Transverse colon (tissue), 4 donors: Measurements from ENCODE around the gene PHAX. TPM values are rescaled to one million over a fixed set of nuclear protein-coding genes. Genes with fewer than 3 reads are reported as not detected.

Source experiments
- DNase-seq: peaks from one replicate; pipeline ENCODE4 v3.0.0-alpha.2; 2019
- H3K27ac ChIP-seq, 4 donors: fragments of 200-600 bp; sonication (generic); 2 replicates each; pipeline ENCODE4 v1.5.1; 2016 to 2018; ENCODE audit warnings: inconsistent platforms in 4 of 4
- H3K27me3 ChIP-seq: fragments of 200-600 bp; sonication (generic); 2 replicates; pipeline ENCODE4 v1.5.1; 2017; ENCODE audit warnings: inconsistent platforms
- H3K36me3 ChIP-seq, 4 donors: fragments of 200-600 bp; sonication (generic); 2 replicates each; pipeline ENCODE4 v1.5.1; 2017 to 2019; ENCODE audit warnings: inconsistent platforms in 4 of 4
- H3K4me1 ChIP-seq, 4 donors: fragments of 200-600 bp; sonication (generic); 2 replicates each; pipeline ENCODE4 v1.5.1; 2017 to 2020; ENCODE audit warnings: inconsistent platforms in 4 of 4
- H3K4me3 ChIP-seq, 4 donors: fragments of 200-600 bp; sonication (generic); 1 replicate in 1 of 4; 2 replicates in 3 of 4; pipeline versions ENCODE4 v1.5.1 to v1.6.1; 2017 to 2019; ENCODE audit warnings: inconsistent platforms in 4 of 4
- H3K9me3 ChIP-seq, 2 donors: fragments of 200-600 bp; sonication (generic); 2 replicates each; pipeline ENCODE4 v1.5.1; 2017 to 2019; ENCODE audit warnings: inconsistent platforms in 2 of 2
- EP300 ChIP-seq: sonication (generic); formaldehyde crosslinking; IDR thresholded peaks from one replicate; pipeline ENCODE4 v1.6.1; 2017; ENCODE audit warnings: antibody characterized with exemption, low read depth
- POLR2A ChIP-seq: fragments of 450-650 bp; IDR thresholded peaks from one replicate; pipeline ENCODE4 v1.6.1; 2016; ENCODE audit warnings: antibody characterized with exemption, mild to moderate bottlenecking, moderate library complexity
- POLR2AphosphoS5 ChIP-seq, 3 donors: sonication (generic); formaldehyde crosslinking; IDR thresholded peaks; one replicate each; pipeline ENCODE4 v1.6.1; 2016; ENCODE audit warnings: antibody characterized with exemption in 3 of 3
- WGBS, 2 donors: methylation state at CpG; one replicate each; pipeline ENCODE4 v1.1.5; 2018; ENCODE audit warnings: low coverage in 1 of 2; 5-methylcytosine and 5-hydroxymethylcytosine counted together
- in situ Hi-C, 4 donors: fragments of 200-750 bp; cut with MboI; loops; one replicate each; pipeline versions ENCODE4 v1.15.0 to v1.15.1; 2017; ENCODE audit warnings: low sequenced_read_pairs in 3 of 4, low pct_ligation_motif_present in 1 of 4, low pct_unique_long_range_greater_than_20kb in 1 of 4
- intact Hi-C: fragments of 100-400 bp; cut with DNase I; formaldehyde crosslinking; loops from one replicate; pipeline ENCODE4 v1.15.1; 2023; ENCODE audit warnings: low total_unique reads
- total RNA-seq, 4 donors: library from RNA; depleted of rRNA; stranded (reverse); fragments of >200 nt; gene quantifications; one replicate each; pipeline ENCODE4 v1.1.0, GENCODE V29; 2016
- TF ChIP-seq, protein P1 (sequence below), 5 experiments: fragments of 200-600 bp in 3 of 5; fragments of 450-650 bp in 2 of 5; sonication (generic) in 3 of 5; IDR thresholded peaks; 1 replicate in 2 of 5; 2 replicates in 3 of 5; pipeline ENCODE4 v1.5.1; 2016 to 2017; ENCODE audit warnings: antibody characterized with exemption in 5 of 5, inconsistent platforms in 3 of 5, mild to moderate bottlenecking in 2 of 5, moderate library complexity in 1 of 5

The PHAX gene
- total RNA-seq, 4 donors from 2014 or later = 6.7 to 55.3 (median 49.2) TPM

DNA sequence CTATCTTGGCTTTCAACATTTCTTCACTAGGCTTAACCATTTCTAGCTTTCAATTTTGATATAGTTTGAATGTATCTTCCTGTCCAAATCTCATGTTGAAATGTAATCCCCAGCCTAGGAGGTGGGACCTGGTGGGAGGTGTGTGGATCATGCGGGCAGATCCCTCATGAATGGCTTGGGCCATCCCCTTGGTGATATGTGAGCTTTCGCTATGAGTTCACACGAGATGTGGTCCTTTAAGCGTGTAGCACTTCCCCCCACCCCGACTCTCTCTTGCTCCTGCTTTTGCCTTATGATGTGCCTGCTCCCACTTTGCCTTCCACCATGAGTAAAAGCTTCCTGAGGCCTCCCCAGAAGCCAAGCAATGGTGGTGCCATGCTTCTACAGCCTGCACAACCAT is 40.6 kb downstream of the PHAX start:
- in situ Hi-C loops = no loop called here
- Histone ChIP-seq H3K4me3 (no peak overlapping the region), H3K27ac (no peak overlapping the region), H3K9me3 (peaks cover 6 to 10% of the 10 kb centered on the region in 2 donors), H3K36me3 (no peaks in the 10 kb centered on the region), H3K4me1 (no peaks in the 10 kb centered on the region), H3K27me3 (no peaks in the 10 kb centered on the region)
- intact Hi-C loops = no loop called here
- 87% methylated on average over 5 of the region's 5 CpGs; no CpG with 5 or more reads in 1 of the 2 donors for WGBS, 2 donors
- DNase-seq = no peak
- TF ChIP-seq EP300 (no peak), POLR2A (no peak), POLR2AphosphoS5 (IDR thresholded peaks at IDR 0.05) (no peak)
- TF ChIP-seq, protein P1, sequence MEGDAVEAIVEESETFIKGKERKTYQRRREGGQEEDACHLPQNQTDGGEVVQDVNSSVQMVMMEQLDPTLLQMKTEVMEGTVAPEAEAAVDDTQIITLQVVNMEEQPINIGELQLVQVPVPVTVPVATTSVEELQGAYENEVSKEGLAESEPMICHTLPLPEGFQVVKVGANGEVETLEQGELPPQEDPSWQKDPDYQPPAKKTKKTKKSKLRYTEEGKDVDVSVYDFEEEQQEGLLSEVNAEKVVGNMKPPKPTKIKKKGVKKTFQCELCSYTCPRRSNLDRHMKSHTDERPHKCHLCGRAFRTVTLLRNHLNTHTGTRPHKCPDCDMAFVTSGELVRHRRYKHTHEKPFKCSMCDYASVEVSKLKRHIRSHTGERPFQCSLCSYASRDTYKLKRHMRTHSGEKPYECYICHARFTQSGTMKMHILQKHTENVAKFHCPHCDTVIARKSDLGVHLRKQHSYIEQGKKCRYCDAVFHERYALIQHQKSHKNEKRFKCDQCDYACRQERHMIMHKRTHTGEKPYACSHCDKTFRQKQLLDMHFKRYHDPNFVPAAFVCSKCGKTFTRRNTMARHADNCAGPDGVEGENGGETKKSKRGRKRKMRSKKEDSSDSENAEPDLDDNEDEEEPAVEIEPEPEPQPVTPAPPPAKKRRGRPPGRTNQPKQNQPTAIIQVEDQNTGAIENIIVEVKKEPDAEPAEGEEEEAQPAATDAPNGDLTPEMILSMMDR (IDR thresholded peaks at IDR 0.05) = no peak

DNA sequence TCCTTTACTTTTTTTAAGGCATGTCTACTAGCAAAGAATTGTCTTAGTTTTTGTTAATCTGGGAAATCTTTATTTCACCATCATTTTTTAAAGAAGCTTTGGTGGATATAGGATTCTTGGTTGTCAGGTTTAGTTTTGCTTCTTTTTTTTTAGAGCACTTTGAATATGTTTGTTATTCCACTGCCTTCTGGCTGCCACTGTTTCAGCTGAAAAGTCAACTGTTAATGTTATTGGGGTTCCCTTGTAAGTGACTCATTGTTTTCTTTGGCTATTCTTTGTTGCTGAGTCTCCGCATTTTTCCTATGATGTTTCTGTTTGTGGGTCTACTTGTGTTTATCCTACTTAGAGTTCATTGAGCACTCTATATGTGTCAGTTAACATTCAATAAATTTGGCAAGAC is 44.4 kb downstream of the PHAX start:
- no peaks in the 10 kb centered on the region for H3K27me3 ChIP-seq
- no peak overlapping the region for H3K4me3 ChIP-seq
- 97 to 100% methylated on average over 1 of the region's 1 CpG for WGBS, 2 donors
- peaks cover 0 to 27% (median 15%) of the 10 kb centered on the region in 4 donors for H3K4me1 ChIP-seq
- no peaks in the 10 kb centered on the region for H3K36me3 ChIP-seq
- H3K27ac ChIP-seq = no peak overlapping the region
- in situ Hi-C loops = no loop called here
- intact Hi-C loops = no loop called here
- TF ChIP-seq POLR2A = no peak
- TF ChIP-seq, protein P1 (IDR thresholded peaks at IDR 0.05) = no peak
- no peak for TF ChIP-seq EP300
- no peak for TF ChIP-seq POLR2AphosphoS5 (IDR thresholded peaks at IDR 0.05)
- H3K9me3 ChIP-seq = peaks cover 6 to 10% of the 10 kb centered on the region in 2 donors
- no peak for DNase-seq

- Histone ChIP-seq H3K27me3 (no peaks in the 10 kb centered on the region), H3K4me1 (peaks cover 0 to 43% (median 21%) of the 10 kb centered on the region in 4 donors), H3K27ac (peak overlapping the region; percentile 72 to 88 (median 82)), H3K4me3 (no peak overlapping the region), H3K36me3 (no peaks in the 10 kb centered on the region), H3K9me3 (peaks cover 6 to 10% of the 10 kb centered on the region in 2 donors)
- TF ChIP-seq POLR2AphosphoS5 (IDR thresholded peaks at IDR 0.05) = peak in 1 of 3 donors; percentile 25
- TF ChIP-seq, protein P1 (IDR thresholded peaks at IDR 0.05) = no peak
- DNase-seq = peak; percentile 40
- intact Hi-C loops (no loop called here), in situ Hi-C loops (no loop called here)
Measured at GRCh38 chr5:126647071-126647470, 46.3 kb downstream of the PHAX start.

DNA sequence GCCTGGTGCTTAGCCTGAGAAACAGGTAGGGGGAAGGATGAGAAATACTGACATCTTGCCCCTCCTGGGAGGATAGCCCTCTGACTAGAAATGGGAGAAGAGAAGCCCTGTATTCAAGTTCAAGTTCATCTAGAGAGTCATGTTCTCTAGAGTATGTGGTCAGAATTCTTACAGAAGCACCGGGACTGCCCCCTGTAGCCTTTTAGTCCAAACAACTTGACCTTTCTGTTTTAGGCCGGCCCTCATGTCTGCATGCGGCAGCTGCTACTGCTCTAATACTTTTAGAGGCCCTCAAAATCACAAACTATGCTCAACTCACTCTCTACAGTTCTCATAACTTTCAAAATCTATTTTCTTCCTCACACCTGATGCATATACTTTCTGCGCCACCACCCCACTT is 47.7 kb downstream of the PHAX start:
- Histone ChIP-seq H3K9me3 (peaks cover 6 to 10% of the 10 kb centered on the region in 2 donors), H3K36me3 (no peaks in the 10 kb centered on the region), H3K27me3 (no peaks in the 10 kb centered on the region), H3K4me3 (no peak overlapping the region), H3K27ac (peak overlapping the region; percentile 72 to 88 (median 82)), H3K4me1 (peaks cover 0 to 43% (median 21%) of the 10 kb centered on the region in 4 donors)
- TF ChIP-seq POLR2A (no peak), POLR2AphosphoS5 (IDR thresholded peaks at IDR 0.05) (no peak), EP300 (no peak)
- TF ChIP-seq, protein P1 (IDR thresholded peaks at IDR 0.05) = no peak
- 47 to 56% methylated on average over 2 to 4 of the region's 4 CpGs for WGBS, 2 donors
- in situ Hi-C loops (no loop called here), intact Hi-C loops (no loop called here)
- no peak for DNase-seq
